Measurements from ENCODE around the gene RASSF8.

Gene RASSF8

DNA sequence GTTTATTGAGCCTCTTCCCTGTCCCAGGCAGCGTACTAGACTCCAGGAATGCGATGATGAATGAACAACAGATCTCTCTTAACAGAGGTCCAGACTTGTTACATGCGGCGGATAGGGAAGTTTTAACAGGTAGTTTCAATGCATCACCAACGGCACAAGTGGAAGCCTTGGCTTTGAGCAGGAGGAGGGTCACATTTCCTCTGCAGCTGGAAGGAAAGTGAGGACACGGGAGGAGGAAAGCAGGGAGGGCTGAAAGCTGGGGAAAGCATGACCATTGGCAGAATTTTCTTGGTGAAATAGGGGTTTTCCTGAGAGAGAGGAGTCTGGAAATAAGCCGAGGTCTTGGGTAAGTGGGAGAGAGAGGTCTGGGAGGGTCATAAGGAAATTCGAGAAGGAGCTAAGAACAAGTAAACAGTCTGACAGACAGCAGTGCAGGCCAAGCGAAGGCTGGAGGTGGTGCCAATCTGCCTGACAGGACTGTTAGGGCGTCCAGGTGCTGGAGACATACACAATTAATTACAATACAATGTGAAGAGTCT, 150.9 kb downstream of the RASSF8 start:
- DNase-seq (ENCODE audit: low read depth): no peak

DNA sequence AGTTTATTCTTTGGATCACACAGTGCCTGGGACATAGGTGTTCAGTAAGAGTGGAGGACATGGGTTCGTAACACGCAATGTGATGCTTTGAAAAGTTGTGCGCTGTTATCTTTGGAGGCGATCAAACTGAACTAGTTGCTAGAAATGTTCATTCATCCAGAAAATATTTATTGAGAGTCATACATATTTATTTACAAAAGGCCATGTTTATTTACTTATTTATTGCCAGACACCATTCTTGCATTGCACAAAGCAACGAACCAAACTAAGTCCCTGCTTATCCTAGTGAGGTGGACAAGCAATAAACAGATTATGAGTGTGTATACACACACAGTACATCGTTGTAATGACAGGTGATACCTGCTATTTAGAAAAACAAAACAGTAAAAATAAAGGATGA, 153.8 kb downstream of the RASSF8 start:
- DNase-seq (ENCODE audit: low read depth): no peak

- no peak for DNase-seq (ENCODE audit: low read depth)
These were observed 154.2 kb downstream of the RASSF8 start for GRCh38 chr12:26112703-26113147.

DNA sequence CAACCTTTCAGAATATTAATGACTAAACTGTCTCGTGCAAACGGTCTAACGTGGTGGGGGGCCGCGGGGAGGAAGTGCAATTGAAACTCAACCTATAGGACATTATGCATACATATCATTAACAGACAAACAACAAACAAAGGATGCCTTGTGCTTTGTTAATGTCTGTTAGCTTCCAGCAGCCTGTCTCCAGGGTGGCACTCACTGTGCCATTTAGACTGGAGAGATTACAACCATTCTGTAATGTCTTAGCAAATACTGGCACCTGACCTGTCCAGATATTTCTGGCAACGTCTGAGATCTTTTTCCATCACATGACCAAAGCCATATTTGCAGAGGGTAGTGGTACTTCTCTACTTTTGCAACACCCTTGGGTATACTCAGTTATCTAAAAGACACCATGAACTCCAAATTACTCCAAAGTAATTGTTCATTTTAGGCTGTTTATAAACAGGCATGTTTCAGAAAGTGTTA, 154.7 kb downstream of the RASSF8 start:
- no peak for DNase-seq (ENCODE audit: low read depth)

DNA sequence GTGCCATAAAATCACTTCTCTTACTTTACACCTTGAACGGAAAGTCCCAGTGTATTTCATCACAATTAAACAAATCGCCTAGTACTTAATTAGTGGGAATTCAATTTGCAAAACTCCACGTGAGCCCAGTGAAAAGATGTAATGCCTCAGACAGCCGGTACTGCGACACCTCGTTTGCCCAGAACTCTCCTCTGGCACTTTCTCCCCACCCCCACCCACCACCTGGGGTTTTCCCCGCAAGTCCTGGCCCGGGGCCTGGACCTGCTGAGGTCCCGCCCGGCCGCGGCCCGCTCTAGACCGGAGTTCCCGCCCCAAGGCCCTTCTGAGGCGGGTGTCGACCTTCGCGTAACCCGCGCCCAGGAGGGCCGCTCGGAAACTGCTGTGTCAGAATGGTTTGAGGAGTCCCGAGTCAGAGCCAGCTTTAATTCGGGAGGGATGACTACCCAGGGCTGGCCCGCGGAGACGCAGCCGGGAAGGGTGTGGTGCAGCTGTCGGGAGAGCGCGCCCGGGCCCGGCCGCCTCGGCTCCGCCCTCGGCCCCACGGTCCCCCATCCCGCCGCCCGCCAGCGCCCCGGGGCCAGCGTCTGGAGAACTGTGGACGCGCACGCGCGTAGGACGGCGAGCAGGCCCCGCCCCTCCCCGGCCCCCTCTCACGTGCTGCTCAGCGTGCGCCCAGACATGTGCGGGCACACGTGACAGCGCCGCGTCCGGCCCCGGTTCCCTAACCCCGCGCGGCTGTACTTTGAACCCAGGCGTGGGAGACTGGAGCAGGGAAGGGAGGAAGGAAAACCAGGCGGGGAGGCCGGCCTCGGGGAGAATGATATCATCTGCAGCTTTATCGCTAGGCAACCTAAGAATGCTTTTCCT, 155.6 kb downstream of the RASSF8 start:
- peak; percentile 57 for DNase-seq (ENCODE audit: low read depth)

DNA sequence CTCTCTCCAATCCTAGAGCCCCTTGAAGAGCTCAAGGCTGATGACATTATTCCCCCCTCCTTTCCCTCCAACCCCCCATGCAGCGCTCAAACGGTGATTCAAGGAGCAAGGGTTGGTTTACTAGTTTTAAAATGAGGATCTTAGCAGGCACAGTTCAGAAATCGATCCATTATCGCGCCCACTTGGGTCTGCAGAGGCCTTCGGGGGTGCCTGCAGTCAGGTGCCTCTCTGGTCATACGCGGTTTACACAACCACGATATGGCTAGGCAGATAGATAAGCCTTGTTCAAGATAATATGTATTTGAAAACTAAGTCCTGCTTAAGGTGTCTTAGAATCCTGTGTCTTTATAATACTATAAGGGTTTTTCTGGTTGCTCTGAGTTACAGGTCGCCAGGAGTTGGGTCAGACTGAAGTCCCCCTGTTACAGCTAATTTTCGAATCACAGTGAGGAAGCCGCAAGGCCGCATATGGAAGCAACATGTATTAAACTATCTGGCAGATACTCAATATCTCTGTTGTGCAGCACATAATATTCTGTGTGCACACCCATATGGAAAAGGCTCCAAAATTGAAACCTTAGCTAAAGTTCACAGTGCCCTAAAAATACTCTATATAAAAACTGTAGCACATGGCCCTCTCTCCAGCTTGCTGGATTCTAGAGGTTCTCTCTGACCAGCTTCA, 156.4 kb downstream of the RASSF8 start:
- no peak for DNase-seq (ENCODE audit: low read depth)

DNA sequence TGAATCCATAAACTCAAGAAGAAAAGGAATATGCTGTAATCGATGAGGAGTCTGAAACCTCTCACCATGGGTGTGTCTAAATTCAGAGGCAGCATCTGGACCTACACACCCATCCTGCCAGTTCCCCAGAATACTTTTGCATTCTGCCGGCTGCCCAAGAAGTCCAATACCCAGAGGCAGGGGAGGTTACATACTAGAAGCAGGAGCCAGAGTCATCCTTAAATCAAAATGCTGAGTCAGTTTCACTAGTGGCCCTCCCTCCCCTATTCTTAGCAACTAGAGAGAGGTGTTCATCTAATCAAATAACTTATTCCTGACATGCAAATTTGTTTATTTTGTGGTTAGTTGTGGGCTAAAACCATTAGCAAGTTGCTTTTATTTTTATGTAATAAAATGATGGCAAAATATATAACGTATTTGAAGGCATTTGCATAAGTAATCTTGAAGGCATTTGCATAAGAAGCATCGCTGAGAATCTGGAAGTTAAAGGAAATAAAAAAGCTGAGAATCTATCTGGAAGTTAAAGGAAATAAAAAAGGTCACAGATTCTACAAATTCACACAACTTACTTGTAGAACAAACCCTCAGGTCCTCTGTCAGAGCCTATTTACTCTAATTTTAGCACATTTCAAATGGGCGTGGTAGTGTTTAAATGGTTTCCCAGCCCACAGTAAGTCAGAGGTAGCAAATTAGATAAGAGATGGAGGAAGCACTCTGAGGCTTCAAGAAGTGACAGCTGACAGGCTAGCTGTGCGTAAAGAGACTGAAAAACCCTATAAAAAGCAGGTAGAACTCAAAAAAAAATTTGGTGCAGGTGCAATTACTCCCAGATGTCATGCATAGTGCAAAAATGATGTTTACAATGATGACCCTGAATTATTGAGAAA, 158.6 kb downstream of the RASSF8 start:
- DNase-seq (ENCODE audit: low read depth): no peak

- DNase-seq (ENCODE audit: low read depth): no peak
These were observed 159.8 kb downstream of the RASSF8 start for GRCh38 chr12:26118308-26118707.

- DNase-seq (ENCODE audit: low read depth): no peak
These were observed 161.0 kb downstream of the RASSF8 start for GRCh38 chr12:26119391-26119989.

DNA sequence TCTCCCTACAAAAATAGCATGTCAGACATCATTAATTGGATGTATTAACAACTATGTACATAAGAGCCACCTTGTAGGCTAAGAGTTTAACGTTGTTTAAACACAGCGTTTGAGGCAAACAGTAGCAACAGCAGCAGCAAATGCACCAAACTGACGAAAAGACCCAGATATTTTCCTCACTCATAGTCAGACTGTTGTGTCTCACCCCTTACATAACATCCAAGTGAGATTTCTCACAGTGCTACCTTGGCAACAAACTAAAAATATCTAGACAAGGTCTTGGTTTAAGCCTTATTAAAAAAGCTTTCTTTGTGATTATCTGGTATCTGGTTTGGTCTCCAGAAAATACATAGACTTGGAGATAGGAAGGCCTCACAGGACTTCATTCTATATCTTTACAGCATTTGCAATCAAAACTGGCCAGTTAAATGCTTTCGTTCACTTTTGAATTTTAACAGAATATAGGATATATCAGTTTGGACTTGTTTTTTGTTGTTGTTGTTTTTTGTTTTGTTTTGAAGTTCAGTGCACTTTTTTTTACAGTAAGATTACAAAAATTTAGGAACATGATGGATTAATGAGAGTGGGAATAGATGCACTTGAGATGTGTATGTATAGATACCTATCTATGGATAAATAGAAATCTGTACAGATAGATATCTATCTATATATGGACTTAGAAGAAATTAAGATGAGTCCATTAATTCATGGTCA, 162.2 kb downstream of the RASSF8 start:
- no peak for DNase-seq (ENCODE audit: low read depth)

DNA sequence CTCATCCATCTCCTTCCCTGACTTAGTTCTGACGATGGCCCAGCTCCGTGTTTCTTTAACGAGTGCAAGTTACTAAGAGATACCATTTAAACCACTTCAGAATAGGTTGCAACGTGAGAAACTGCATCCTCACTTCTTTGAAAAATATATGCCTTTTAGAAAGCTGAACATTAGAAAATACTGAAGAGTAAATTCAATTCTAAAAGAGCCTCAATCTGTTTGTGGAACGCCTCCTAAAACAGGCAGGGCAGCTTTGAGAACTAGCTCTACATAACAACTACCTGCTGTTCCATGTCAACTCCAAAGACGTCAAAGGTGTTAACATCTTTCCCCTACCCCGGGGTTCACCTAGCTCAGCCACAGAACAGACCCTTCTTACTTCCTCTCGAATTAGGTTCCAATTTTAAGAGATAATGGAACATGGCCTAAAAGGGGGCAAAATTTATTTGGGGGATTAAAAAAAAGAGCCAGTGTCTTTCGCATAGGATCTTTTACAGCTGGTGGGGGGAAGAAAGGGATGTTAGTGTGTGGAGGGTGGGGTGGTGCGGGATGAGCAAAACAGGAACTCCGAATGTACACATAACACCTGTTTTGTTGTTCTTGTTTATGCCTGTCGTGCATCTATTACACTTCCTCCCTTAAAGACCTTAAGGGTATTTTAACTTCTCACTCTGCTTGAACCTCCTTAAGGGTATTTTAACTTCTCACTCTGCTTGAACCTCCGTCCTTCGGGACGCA, 163.0 kb downstream of the RASSF8 start:
- no peak for DNase-seq (ENCODE audit: low read depth)

DNA sequence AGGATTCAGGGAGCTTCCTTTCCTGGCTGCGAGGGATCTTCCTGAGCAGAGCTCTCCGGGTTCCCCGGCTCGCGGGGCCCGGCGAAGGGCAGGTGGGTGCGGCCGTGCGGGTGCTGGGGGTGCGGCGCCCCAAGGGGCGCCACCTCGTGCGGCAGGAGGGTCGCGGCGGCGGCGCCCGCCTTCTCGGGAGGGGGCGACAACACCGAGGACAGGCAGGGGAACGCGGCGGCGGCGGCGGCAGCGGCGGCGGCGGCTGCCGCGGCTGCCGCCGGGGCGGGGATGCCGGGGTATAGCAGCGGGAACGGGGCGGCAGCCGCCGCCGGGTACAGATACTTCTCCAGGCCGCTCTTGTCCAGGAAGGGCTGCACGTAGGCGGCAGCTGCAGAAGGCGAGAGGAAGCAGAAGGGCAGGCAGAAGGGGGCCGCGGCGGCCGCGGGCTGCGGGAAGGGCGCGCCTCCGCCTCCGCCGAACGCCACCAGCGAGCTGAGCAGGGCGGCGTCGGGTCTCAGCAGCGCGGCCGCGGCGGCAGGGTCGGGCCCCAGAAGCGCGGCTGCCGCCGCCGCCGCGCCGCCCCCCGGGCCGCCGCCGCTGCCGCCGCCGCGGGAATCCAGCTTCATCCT, 163.7 kb downstream of the RASSF8 start:
- no peak for DNase-seq (ENCODE audit: low read depth)

GRCh38 chr12:26122681-26123481, 164.4 kb downstream of the RASSF8 start:
- DNase-seq (ENCODE audit: low read depth): no peak

- no peak for DNase-seq (ENCODE audit: low read depth)
These were observed 165.0 kb downstream of the RASSF8 start for GRCh38 chr12:26123482-26123980.

- no peak for DNase-seq (ENCODE audit: low read depth)
These were observed 166.2 kb downstream of the RASSF8 start, which contains the start of gene BHLHE41 for GRCh38 chr12:26124446-26125399. Gene BHLHE41, minus strand, starts transcription at chr12:26125037. Its CDS starts 258 bp downstream, at chr12:26124779.

- DNase-seq (ENCODE audit: low read depth): no peak
These were observed 167.2 kb downstream of the RASSF8 start for GRCh38 chr12:26125400-26126339.

Measured in stimulated activated CD8-positive, alpha-beta memory T cell treated with anti-CD3 and anti-CD28 coated beads, Interleukin-7, amount 100 ng/mL, for 24 hours (primary cell).